ENCODE data around the gene TMEM80.
"Not testable (repeated sequence)": the region's sequence is repeated elsewhere in the genome, so short reads cannot be mapped to it uniquely, and the experiment has no call there.

TMEM80 gene

GRCh38 chr11:679271-680207, 16.1 kb upstream of the TMEM80 start:
- no peak for DNase-seq (ENCODE audit: low read depth)

- no peak for DNase-seq (ENCODE audit: low read depth)
Measured at GRCh38 chr11:680476-680875, 15.1 kb upstream of the TMEM80 start.

GRCh38 chr11:680970-681369, 14.6 kb upstream of the TMEM80 start:
- DNase-seq (ENCODE audit: low read depth): peak; percentile 45

GRCh38 chr11:686451-687243, 9.0 kb upstream of the TMEM80 start:
- no peak for DNase-seq (ENCODE audit: low read depth)

- DNase-seq (ENCODE audit: low read depth): no peak
Measured at GRCh38 chr11:687751-688150, 7.9 kb upstream of the TMEM80 start.

GRCh38 chr11:688681-689080, 6.9 kb upstream of the TMEM80 start:
- no peak for DNase-seq (ENCODE audit: low read depth)

GRCh38 chr11:689625-690024, 6.0 kb upstream of the TMEM80 start:
- no peak for DNase-seq (ENCODE audit: low read depth)

- DNase-seq (ENCODE audit: low read depth): not testable (repeated sequence)
Measured at GRCh38 chr11:690244-690643, 5.4 kb upstream of the TMEM80 start.

- DNase-seq (ENCODE audit: low read depth): no peak
Measured at GRCh38 chr11:690738-691633, 4.6 kb upstream of the TMEM80 start.

GRCh38 chr11:691710-692590, 3.7 kb upstream of the TMEM80 start:
- no peak for DNase-seq (ENCODE audit: low read depth)

- DNase-seq (ENCODE audit: low read depth): no peak
Measured at GRCh38 chr11:692824-693414, 2.7 kb upstream of the TMEM80 start.

GRCh38 chr11:693415-693831, 2.2 kb upstream of the TMEM80 start:
- DNase-seq (ENCODE audit: low read depth): no peak

- no peak for DNase-seq (ENCODE audit: low read depth)
Measured at GRCh38 chr11:693887-694562, 1.6 kb upstream of the TMEM80 start.

- DNase-seq (ENCODE audit: low read depth): peak; percentile 98
Measured at GRCh38 chr11:694563-695287, 891 bp upstream of the TMEM80 start, which contains the start of gene DEAF1. Gene DEAF1, minus strand, starts transcription at chr11:695222. Its CDS starts 175 bp downstream, at chr11:695047.

- DNase-seq (ENCODE audit: low read depth): no peak
Measured at GRCh38 chr11:695288-695537, 403 bp upstream of the TMEM80 start.

- no peak for DNase-seq (ENCODE audit: low read depth)
Measured at GRCh38 chr11:696955-697491, 1.4 kb downstream of the TMEM80 start.

- no peak for DNase-seq (ENCODE audit: low read depth)
Measured at GRCh38 chr11:697811-698311, 2.2 kb downstream of the TMEM80 start.

GRCh38 chr11:698493-699115, 3.0 kb downstream of the TMEM80 start:
- no peak for DNase-seq (ENCODE audit: low read depth)

GRCh38 chr11:699116-699508, 3.5 kb downstream of the TMEM80 start:
- DNase-seq (ENCODE audit: low read depth): no peak

Measured in stimulated activated CD8-positive, alpha-beta memory T cell treated with anti-CD3 and anti-CD28 coated beads, Interleukin-4, amount 100 ng/mL, for 24 hours (primary cell).